Astrocyte of the spinal cord (primary cell): Measurements from ENCODE around the gene MSI2.

Experiments
- DNase-seq: peaks from one replicate; pipeline ENCODE4 v3.0.0; 2011; ENCODE audit warnings: low read depth, low spot score
- H3K4me3 ChIP-seq: 2 replicates; pipeline ENCODE4 v1.5.1; 2011; ENCODE audit warnings: low read depth, mild to moderate bottlenecking, low read length, moderate library complexity
- in situ Hi-C: cut with HindIII; loops from 2 replicates; pipeline ENCODE4 v1.10.0; 2017; ENCODE audit warnings: low sequenced_read_pairs
- TF ChIP-seq, protein P1 (sequence below): IDR thresholded peaks from 2 replicates; pipeline ENCODE4 v1.5.1; 2012; ENCODE audit warnings: low read depth, mild to moderate bottlenecking, low read length, inconsistent platforms

MSI2 gene

GRCh38 chr17:57264776-57265175, 8.5 kb downstream of the MSI2 start:
- no peak overlapping the region for H3K4me3 ChIP-seq
- in situ Hi-C loops, result no loop called here
- TF ChIP-seq, protein P1, sequence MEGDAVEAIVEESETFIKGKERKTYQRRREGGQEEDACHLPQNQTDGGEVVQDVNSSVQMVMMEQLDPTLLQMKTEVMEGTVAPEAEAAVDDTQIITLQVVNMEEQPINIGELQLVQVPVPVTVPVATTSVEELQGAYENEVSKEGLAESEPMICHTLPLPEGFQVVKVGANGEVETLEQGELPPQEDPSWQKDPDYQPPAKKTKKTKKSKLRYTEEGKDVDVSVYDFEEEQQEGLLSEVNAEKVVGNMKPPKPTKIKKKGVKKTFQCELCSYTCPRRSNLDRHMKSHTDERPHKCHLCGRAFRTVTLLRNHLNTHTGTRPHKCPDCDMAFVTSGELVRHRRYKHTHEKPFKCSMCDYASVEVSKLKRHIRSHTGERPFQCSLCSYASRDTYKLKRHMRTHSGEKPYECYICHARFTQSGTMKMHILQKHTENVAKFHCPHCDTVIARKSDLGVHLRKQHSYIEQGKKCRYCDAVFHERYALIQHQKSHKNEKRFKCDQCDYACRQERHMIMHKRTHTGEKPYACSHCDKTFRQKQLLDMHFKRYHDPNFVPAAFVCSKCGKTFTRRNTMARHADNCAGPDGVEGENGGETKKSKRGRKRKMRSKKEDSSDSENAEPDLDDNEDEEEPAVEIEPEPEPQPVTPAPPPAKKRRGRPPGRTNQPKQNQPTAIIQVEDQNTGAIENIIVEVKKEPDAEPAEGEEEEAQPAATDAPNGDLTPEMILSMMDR, result no peak
- no peak for DNase-seq

DNA sequence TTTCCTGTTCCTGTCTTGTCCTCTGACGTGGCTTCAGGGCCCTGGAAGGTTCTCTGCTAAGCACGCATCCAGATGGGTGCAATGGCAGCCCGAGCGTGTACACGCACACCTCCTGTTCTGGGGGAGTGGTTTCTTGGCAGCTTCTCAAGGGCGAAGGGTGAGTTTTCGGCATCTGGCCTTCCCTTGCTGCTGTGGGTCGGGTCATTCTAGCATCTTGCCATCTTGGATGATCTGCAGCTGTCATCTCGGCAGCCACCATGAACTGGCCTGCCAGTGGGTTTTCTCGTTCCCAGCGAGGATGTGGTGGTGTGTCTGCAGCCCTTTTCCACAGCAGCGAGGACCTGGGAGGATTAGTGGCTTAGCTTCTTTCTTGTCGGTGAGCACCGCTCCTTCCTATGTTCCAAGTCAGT, 10.6 kb downstream of the MSI2 start:
- DNase-seq, result no peak
- no peak overlapping the region for H3K4me3 ChIP-seq
- in situ Hi-C loops, result no loop called here
- TF ChIP-seq, protein P1, result no peak

GRCh38 chr17:57268181-57268580, 11.9 kb downstream of the MSI2 start:
- H3K4me3 ChIP-seq, result no peak overlapping the region
- in situ Hi-C loops, result no loop called here
- TF ChIP-seq, protein P1, result no peak
- no peak for DNase-seq

- DNase-seq, result no peak
- no peak overlapping the region for H3K4me3 ChIP-seq
- TF ChIP-seq, protein P1, result no peak
- in situ Hi-C loops, result no loop called here
Observed at GRCh38 chr17:57269052-57269451, 12.7 kb downstream of the MSI2 start.

- in situ Hi-C loops, result no loop called here
- no peak for DNase-seq
- no peak overlapping the region for H3K4me3 ChIP-seq
- TF ChIP-seq, protein P1, result no peak
Observed at GRCh38 chr17:57269598-57270255, 13.4 kb downstream of the MSI2 start.

GRCh38 chr17:57270801-57271245, 14.5 kb downstream of the MSI2 start:
- H3K4me3 ChIP-seq, result no peak overlapping the region
- no peak for DNase-seq
- TF ChIP-seq, protein P1, result no peak
- in situ Hi-C loops, result no loop called here
